Measurements from ENCODE around the gene SEMA4B.

GRCh38 chr15:90177012-90177411 is 24.1 kb upstream of the SEMA4B start:
- TF ChIP-seq ZNF592 (IDR thresholded peaks at IDR 0.05) = no peak
- TF ChIP-seq CTCF (IDR thresholded peaks at IDR 0.05 in 2 of 3, conservative IDR thresholded peaks at IDR 0.05 in 1 of 3; ENCODE audit: control insufficient read depth in 2 of 3, extremely low read depth in 1 of 3, insufficient read depth in 1 of 3, low read depth in 3 of 3, low read length in 3 of 3) = no peak
- TF ChIP-seq POLR2A (IDR thresholded peaks at IDR 0.05; ENCODE audit: low read depth, low read length) = no peak
- no peak for TF ChIP-seq ZNF274 (IDR thresholded peaks at IDR 0.05; ENCODE audit: insufficient read depth, insufficient read length)
- no peak for TF ChIP-seq MAX (IDR thresholded peaks at IDR 0.05; ENCODE audit: low read depth, low read length)
- TF ChIP-seq STAT3 (IDR thresholded peaks at IDR 0.05; ENCODE audit: low read depth, low read length) = no peak
- no peak for TF ChIP-seq SIN3A (IDR thresholded peaks at IDR 0.05; ENCODE audit: low read depth, low read length)
- no peak for TF ChIP-seq RELB (IDR thresholded peaks at IDR 0.05; ENCODE audit: low read depth)
- no peak for TF ChIP-seq CEBPB (IDR thresholded peaks at IDR 0.05; ENCODE audit: borderline replicate concordance in 1 of 2, low read depth in 2 of 2, low read length in 2 of 2)
- no peak for TF ChIP-seq MTA3 (IDR thresholded peaks at IDR 0.05; ENCODE audit: borderline replicate concordance, low read length)
- no peak for TF ChIP-seq EP300 (IDR thresholded peaks at IDR 0.05; ENCODE audit: borderline replicate concordance in 1 of 2, control insufficient read depth in 1 of 2, low read depth in 2 of 2, low read length in 2 of 2)
- no peak for TF ChIP-seq POLR2AphosphoS5 (IDR thresholded peaks at IDR 0.05; ENCODE audit: low read length)
- no peak for TF ChIP-seq CREM (IDR thresholded peaks at IDR 0.05; ENCODE audit: low read depth)
- TF ChIP-seq CREB1 (IDR thresholded peaks at IDR 0.05; ENCODE audit: low read depth) = no peak
